ENCODE results near the gene AP3D1. TPM values are rescaled to one million over a fixed set of nuclear protein-coding genes. Genes with fewer than 3 reads are reported as not detected.

Gene AP3D1
- total and polyA plus RNA-seq, 8 donors: 68.8 to 128 (median 81.9) TPM

GRCh38 chr19:2175742-2176141, 24.4 kb upstream of the AP3D1 start:
- Histone ChIP-seq H3K9me3 (no peaks in the 10 kb centered on the region), H3K4me1 (peaks cover 10 to 55% of the 10 kb centered on the region in 2 donors), H3K27me3 (no peaks in the 10 kb centered on the region), H3K36me3 (peaks cover 0 to 21% of the 10 kb centered on the region in 2 donors), H3K4me3 (no peak overlapping the region), H3K27ac (no peak overlapping the region)
- intact Hi-C loops (cut with DNase I): no loop called here
- TF ChIP-seq CTCF (IDR thresholded peaks at IDR 0.05): no peak
- ATAC-seq (no peak), DNase-seq (no peak)

GRCh38 chr19:2173767-2174577, 22.6 kb upstream of the AP3D1 start:
- Histone ChIP-seq H3K27ac (no peak overlapping the region), H3K4me1 (peaks cover 17 to 65% of the 10 kb centered on the region in 2 donors), H3K36me3 (peaks cover 0 to 18% of the 10 kb centered on the region in 2 donors), H3K9me3 (no peaks in the 10 kb centered on the region), H3K4me3 (no peak overlapping the region), H3K27me3 (no peaks in the 10 kb centered on the region)
- intact Hi-C loops (cut with DNase I): no loop called here
- no peak for DNase-seq
- TF ChIP-seq CTCF (IDR thresholded peaks at IDR 0.05): no peak
- no peak for ATAC-seq

- Histone ChIP-seq H3K27me3 (no peaks in the 10 kb centered on the region), H3K9me3 (no peaks in the 10 kb centered on the region), H3K36me3 (peaks cover 0 to 18% of the 10 kb centered on the region in 2 donors), H3K4me1 (peaks cover 21 to 69% of the 10 kb centered on the region in 2 donors), H3K4me3 (no peak overlapping the region), H3K27ac (no peak overlapping the region)
- ATAC-seq (no peak), DNase-seq (no peak)
- intact Hi-C loops (cut with DNase I): no loop called here
- no peak for TF ChIP-seq CTCF (IDR thresholded peaks at IDR 0.05)
Observed at GRCh38 chr19:2173388-2173766, 22.0 kb upstream of the AP3D1 start.

- TF ChIP-seq CTCF (IDR thresholded peaks at IDR 0.05): no peak
- Histone ChIP-seq H3K27me3 (no peaks in the 10 kb centered on the region), H3K27ac (peak overlapping the region in 1 of 2 donors; percentile 97), H3K9me3 (no peaks in the 10 kb centered on the region), H3K4me3 (no peak overlapping the region), H3K4me1 (peaks cover 39 to 86% of the 10 kb centered on the region in 2 donors), H3K36me3 (peaks cover 0 to 13% of the 10 kb centered on the region in 2 donors)
- intact Hi-C loops (cut with DNase I): no loop called here
- ATAC-seq (no peak), DNase-seq (peak in 2 of 4 donors; percentile 52 to 75)
Observed at GRCh38 chr19:2171349-2172145, 20.2 kb upstream of the AP3D1 start.

GRCh38 chr19:2170987-2171348, 19.6 kb upstream of the AP3D1 start:
- H3K4me1 ChIP-seq: peaks cover 44 to 86% of the 10 kb centered on the region in 2 donors
- no peaks in the 10 kb centered on the region for H3K27me3 ChIP-seq
- DNase-seq (no peak), ATAC-seq (no peak)
- peak overlapping the region in 1 of 2 donors; percentile 97 for H3K27ac ChIP-seq
- no peaks in the 10 kb centered on the region for H3K9me3 ChIP-seq
- peaks cover 0 to 7% of the 10 kb centered on the region in 2 donors for H3K36me3 ChIP-seq
- no peak overlapping the region for H3K4me3 ChIP-seq
- TF ChIP-seq CTCF (IDR thresholded peaks at IDR 0.05): no peak
- intact Hi-C loops (cut with DNase I): no loop called here

Measured in left lung (tissue), 10 donors.